ENCODE results near the gene VDR.

Gene VDR

DNA sequence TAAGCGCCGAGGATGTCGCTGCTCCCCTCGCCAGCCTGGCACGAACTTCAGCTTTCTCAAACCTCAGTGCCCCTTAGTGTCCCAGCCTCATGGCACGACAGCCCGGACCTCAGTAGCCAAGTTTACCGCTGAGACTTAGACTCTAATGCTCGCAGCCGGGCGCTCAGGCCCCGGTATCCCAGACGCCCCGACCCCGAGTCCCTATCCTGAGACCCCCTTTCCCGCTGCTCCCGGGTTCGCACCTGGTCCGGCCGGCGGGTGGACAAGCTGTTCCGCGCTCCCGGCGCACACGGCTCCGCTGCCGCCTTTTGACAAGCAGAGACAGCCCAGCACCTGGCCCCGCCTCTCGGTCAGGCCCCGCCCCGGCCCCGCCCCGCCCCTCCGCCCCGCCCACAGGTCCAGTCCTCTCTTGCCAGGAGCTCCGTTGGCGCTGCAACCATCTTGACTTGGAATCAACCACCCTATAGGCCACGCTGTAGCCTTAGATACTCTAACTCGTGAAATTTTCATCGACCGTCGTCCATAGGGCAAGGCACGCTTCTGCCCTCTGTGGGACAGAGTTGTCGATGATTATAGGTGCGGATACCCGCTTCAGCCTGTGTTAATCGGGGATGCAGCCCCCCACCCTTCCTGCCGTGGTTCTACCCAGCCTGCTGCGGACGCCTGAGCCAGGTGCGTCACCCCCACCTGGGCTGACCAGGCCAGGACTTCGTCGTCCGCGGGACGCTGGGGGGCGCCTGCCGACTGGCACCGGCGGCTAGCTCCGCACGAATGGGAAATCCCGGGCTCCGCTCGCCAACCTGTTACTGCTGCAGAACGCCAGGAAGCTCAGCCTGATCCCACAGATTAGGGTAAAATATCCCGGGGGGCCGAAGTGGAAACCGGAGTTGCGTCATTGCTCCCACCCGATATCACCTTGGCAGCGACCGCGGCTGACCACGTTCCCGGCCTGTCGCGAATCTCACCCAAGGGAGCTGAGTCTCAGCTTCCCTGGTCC lies at the start of gene VDR:
Gene VDR (minus strand): TSS at position 282 of the 997 bp plus-strand sequence. CDS start 25,881 bp downstream, outside the sequence.
- TF ChIP-seq, protein P1, sequence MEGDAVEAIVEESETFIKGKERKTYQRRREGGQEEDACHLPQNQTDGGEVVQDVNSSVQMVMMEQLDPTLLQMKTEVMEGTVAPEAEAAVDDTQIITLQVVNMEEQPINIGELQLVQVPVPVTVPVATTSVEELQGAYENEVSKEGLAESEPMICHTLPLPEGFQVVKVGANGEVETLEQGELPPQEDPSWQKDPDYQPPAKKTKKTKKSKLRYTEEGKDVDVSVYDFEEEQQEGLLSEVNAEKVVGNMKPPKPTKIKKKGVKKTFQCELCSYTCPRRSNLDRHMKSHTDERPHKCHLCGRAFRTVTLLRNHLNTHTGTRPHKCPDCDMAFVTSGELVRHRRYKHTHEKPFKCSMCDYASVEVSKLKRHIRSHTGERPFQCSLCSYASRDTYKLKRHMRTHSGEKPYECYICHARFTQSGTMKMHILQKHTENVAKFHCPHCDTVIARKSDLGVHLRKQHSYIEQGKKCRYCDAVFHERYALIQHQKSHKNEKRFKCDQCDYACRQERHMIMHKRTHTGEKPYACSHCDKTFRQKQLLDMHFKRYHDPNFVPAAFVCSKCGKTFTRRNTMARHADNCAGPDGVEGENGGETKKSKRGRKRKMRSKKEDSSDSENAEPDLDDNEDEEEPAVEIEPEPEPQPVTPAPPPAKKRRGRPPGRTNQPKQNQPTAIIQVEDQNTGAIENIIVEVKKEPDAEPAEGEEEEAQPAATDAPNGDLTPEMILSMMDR (conservative IDR thresholded peaks at IDR 0.05; ENCODE audit: low read length), result 0 out of 2 replicates have a peak, but pooled peaks have one; percentile 11
- TF ChIP-seq EZH2phosphoT487 (IDR thresholded peaks at IDR 0.05; ENCODE audit: borderline replicate concordance), result no peak
- Histone ChIP-seq H3K79me2 (ENCODE audit: insufficient read depth, low read length) (no peaks in the 10 kb centered on the region), H3K9ac (ENCODE audit: low read depth, low read length, poor library complexity, severe bottlenecking) (peak within 1 kb of the TSS; percentile 27), H4K20me1 (ENCODE audit: insufficient read depth, low read length, poor library complexity, severe bottlenecking) (no peaks in the 10 kb centered on the region), H3K27me3 (ENCODE audit: insufficient read depth, low read length, poor library complexity, severe bottlenecking) (no peaks in the 10 kb centered on the region), H3K9me2 (replicated peaks; ENCODE audit: low read depth, low read length) (no peaks in the 10 kb centered on the region), H3K4me2 (ENCODE audit: low read depth, low read length, poor library complexity, severe bottlenecking) (peak within 1 kb of the TSS; percentile 68), H2AFZ (ENCODE audit: low read length) (peak within 1 kb of the TSS; percentile 65), H3K36me3 (ENCODE audit: insufficient read depth, low read length) (no peaks in the 10 kb centered on the region), H3K9me3 (ENCODE audit: insufficient read depth, low read depth, low read length) (no peaks in the 10 kb centered on the region), H3K4me1 (ENCODE audit: insufficient read depth, low read length, poor library complexity, severe bottlenecking) (peaks cover 40% of the 10 kb centered on the region), H3K4me3 (ENCODE audit: low read length, poor library complexity, severe bottlenecking) (peak within 1 kb of the TSS; percentile 33), H3F3A (ENCODE audit: low read depth) (no peaks in the 10 kb centered on the region)

DNA sequence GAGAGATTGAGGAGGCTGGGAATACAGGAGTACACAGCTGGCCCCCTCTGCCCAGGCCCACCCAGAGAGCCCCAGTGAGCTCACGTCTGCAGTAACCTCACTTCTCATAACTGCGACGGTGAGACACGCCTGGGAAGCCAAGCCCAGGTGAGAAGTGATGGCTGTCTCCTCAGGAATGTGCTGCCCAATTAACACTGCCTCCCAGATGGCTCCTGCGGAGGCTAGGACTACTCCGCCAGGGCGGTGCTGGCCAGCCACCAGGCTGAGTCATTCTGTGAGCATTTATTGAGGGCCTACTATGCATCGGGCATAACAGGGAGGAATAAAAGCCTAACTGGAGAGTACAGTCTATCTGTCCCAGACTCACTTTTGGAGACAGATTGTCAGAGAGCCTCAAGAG lies 49.3 kb upstream of the VDR start:
- Histone ChIP-seq H3K9ac (ENCODE audit: low read depth, low read length, poor library complexity, severe bottlenecking) (no peak overlapping the region), H4K20me1 (ENCODE audit: insufficient read depth, low read length, poor library complexity, severe bottlenecking) (no peaks in the 10 kb centered on the region), H3K9me2 (replicated peaks; ENCODE audit: low read depth, low read length) (no peaks in the 10 kb centered on the region), H3K36me3 (ENCODE audit: insufficient read depth, low read length) (no peaks in the 10 kb centered on the region), H3K4me3 (ENCODE audit: low read length, poor library complexity, severe bottlenecking) (no peak overlapping the region), H3K79me2 (ENCODE audit: insufficient read depth, low read length) (no peaks in the 10 kb centered on the region), H3K4me2 (ENCODE audit: low read depth, low read length, poor library complexity, severe bottlenecking) (no peak overlapping the region), H3K4me1 (ENCODE audit: insufficient read depth, low read length, poor library complexity, severe bottlenecking) (peaks cover 8% of the 10 kb centered on the region), H2AFZ (ENCODE audit: low read length) (no peak overlapping the region), H3F3A (ENCODE audit: low read depth) (no peaks in the 10 kb centered on the region), H3K27me3 (ENCODE audit: insufficient read depth, low read length, poor library complexity, severe bottlenecking) (no peaks in the 10 kb centered on the region), H3K9me3 (ENCODE audit: insufficient read depth, low read depth, low read length) (no peaks in the 10 kb centered on the region)
- TF ChIP-seq, protein P1 (conservative IDR thresholded peaks at IDR 0.05; ENCODE audit: low read length), result no peak
- no peak for TF ChIP-seq EZH2phosphoT487 (IDR thresholded peaks at IDR 0.05; ENCODE audit: borderline replicate concordance)

DNA sequence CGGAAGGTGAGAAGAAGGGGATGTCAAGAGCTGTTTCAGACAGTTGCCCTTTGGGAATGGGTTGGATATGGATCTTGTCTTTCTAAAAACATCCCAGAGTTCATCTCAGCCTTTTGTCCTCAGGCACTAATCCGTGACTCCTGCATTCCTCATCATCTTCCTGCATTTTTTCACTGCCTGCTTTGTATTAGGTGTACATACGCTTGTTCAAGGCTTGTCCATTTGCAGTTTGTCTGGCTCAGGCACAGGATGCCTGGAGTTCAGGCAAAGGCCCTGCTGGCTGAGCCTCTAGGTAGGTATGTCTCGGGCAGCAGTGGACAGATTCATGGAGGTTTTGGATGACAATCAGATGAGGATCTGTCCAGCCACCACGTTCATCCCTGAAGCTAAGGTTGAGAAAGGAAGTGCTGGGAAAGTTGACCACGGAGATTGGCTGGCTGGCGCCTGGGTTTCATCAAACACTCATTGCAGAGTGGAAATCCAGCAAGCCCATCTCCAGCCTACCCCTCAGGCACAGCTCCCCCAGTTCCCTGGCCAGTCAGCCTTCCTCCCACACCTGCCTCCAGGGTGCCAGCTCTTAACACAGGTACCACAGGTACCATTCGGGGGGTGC lies 46.2 kb upstream of the VDR start:
- Histone ChIP-seq H2AFZ (ENCODE audit: low read length) (no peak overlapping the region), H3K9me3 (ENCODE audit: insufficient read depth, low read depth, low read length) (no peaks in the 10 kb centered on the region)
- TF ChIP-seq EZH2phosphoT487 (IDR thresholded peaks at IDR 0.05; ENCODE audit: borderline replicate concordance), result no peak
- TF ChIP-seq, protein P1 (conservative IDR thresholded peaks at IDR 0.05; ENCODE audit: low read length), result no peak

More for the DNA sequence above, 46.2 kb upstream of the VDR start:
- H3K4me3 ChIP-seq (ENCODE audit: low read length, poor library complexity, severe bottlenecking), result no peak overlapping the region
- no peak overlapping the region for H3K4me2 ChIP-seq (ENCODE audit: low read depth, low read length, poor library complexity, severe bottlenecking)
- peaks cover 8% of the 10 kb centered on the region for H3K4me1 ChIP-seq (ENCODE audit: insufficient read depth, low read length, poor library complexity, severe bottlenecking)
- no peaks in the 10 kb centered on the region for H3K36me3 ChIP-seq (ENCODE audit: insufficient read depth, low read length)
- no peaks in the 10 kb centered on the region for H3K9me2 ChIP-seq (replicated peaks; ENCODE audit: low read depth, low read length)
- no peaks in the 10 kb centered on the region for H4K20me1 ChIP-seq (ENCODE audit: insufficient read depth, low read length, poor library complexity, severe bottlenecking)
- H3K79me2 ChIP-seq (ENCODE audit: insufficient read depth, low read length), result no peaks in the 10 kb centered on the region
- no peaks in the 10 kb centered on the region for H3K27me3 ChIP-seq (ENCODE audit: insufficient read depth, low read length, poor library complexity, severe bottlenecking)
- no peaks in the 10 kb centered on the region for H3F3A ChIP-seq (ENCODE audit: low read depth)
- no peak overlapping the region for H3K9ac ChIP-seq (ENCODE audit: low read depth, low read length, poor library complexity, severe bottlenecking)

All from Loucy (cell line).